ENCODE measurements around the gene ATP23. TPM values are rescaled to one million over a fixed set of nuclear protein-coding genes. Genes with fewer than 3 reads are reported as not detected.
A peak's percentile ranks its signal among the peaks of the same experiment; 100 is the strongest.

The ATP23 gene
- total RNA-seq, 1 experiment from 2014 or later = 10.3 TPM

DNA sequence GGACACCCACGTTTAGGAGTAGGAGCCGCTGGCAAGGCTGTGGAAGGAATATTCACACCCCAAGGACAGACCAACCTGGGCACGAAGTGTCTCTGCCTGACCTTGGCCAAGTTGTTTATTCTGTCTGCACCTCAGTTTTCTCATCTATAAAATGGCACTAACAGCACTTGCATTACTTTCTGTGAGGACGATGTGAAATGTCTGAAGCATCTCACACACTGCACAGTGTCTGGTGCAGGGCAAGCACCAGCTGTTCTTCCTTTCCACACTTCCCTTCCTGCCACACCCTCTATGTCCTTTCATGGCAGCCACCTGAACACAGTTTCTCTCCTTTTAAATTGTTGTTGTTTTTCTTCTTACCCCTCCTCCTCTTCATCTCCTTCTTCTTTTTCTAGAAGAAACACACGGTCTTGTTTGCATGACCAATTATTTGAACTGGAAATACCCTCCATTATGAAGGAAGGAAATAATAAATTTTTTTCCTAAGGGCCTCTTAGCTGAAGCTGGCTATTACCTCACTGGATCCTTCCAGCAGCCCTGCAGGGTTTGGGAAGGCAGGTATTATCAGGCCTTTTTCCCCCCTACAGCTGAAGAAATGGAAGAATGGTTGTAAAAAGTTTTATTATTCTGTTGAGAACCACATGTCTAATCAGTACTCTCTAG lies 42.9 kb upstream of the ATP23 start:
- no peak for DNase-seq (ENCODE audit: low read depth, low spot score)
- H3K27ac ChIP-seq (ENCODE audit: low read length) = peak overlapping the region; percentile 97
- H3K4me3 ChIP-seq (ENCODE audit: low read depth in 2 of 2, low read length in 2 of 2) = no peak overlapping the region
- intact Hi-C loops (cut with micrococcal nuclease; ENCODE audit: unreplicated experiment) (no loop called here), in situ Hi-C loops (cut with HindIII; ENCODE audit: low pct_unique_long_range_greater_than_20kb, low sequenced_read_pairs) (no loop called here)
- no peaks in the 10 kb centered on the region for H3K36me3 ChIP-seq (ENCODE audit: control insufficient read depth, insufficient read depth, low read length)
- no peak for TF ChIP-seq TCF7L2 (IDR thresholded peaks at IDR 0.05; ENCODE audit: low read depth, low read length)
- no peak for TF ChIP-seq POLR2AphosphoS5 (IDR thresholded peaks at IDR 0.05; ENCODE audit: low read depth, low read length)
- no peak for TF ChIP-seq SIN3A (IDR thresholded peaks at IDR 0.05; ENCODE audit: borderline replicate concordance, insufficient read depth, low read depth, low read length)
- TF ChIP-seq, protein P1, sequence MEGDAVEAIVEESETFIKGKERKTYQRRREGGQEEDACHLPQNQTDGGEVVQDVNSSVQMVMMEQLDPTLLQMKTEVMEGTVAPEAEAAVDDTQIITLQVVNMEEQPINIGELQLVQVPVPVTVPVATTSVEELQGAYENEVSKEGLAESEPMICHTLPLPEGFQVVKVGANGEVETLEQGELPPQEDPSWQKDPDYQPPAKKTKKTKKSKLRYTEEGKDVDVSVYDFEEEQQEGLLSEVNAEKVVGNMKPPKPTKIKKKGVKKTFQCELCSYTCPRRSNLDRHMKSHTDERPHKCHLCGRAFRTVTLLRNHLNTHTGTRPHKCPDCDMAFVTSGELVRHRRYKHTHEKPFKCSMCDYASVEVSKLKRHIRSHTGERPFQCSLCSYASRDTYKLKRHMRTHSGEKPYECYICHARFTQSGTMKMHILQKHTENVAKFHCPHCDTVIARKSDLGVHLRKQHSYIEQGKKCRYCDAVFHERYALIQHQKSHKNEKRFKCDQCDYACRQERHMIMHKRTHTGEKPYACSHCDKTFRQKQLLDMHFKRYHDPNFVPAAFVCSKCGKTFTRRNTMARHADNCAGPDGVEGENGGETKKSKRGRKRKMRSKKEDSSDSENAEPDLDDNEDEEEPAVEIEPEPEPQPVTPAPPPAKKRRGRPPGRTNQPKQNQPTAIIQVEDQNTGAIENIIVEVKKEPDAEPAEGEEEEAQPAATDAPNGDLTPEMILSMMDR (IDR thresholded peaks at IDR 0.05) = no peak
- TF ChIP-seq, protein P2, sequence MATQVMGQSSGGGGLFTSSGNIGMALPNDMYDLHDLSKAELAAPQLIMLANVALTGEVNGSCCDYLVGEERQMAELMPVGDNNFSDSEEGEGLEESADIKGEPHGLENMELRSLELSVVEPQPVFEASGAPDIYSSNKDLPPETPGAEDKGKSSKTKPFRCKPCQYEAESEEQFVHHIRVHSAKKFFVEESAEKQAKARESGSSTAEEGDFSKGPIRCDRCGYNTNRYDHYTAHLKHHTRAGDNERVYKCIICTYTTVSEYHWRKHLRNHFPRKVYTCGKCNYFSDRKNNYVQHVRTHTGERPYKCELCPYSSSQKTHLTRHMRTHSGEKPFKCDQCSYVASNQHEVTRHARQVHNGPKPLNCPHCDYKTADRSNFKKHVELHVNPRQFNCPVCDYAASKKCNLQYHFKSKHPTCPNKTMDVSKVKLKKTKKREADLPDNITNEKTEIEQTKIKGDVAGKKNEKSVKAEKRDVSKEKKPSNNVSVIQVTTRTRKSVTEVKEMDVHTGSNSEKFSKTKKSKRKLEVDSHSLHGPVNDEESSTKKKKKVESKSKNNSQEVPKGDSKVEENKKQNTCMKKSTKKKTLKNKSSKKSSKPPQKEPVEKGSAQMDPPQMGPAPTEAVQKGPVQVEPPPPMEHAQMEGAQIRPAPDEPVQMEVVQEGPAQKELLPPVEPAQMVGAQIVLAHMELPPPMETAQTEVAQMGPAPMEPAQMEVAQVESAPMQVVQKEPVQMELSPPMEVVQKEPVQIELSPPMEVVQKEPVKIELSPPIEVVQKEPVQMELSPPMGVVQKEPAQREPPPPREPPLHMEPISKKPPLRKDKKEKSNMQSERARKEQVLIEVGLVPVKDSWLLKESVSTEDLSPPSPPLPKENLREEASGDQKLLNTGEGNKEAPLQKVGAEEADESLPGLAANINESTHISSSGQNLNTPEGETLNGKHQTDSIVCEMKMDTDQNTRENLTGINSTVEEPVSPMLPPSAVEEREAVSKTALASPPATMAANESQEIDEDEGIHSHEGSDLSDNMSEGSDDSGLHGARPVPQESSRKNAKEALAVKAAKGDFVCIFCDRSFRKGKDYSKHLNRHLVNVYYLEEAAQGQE (IDR thresholded peaks at IDR 0.05; ENCODE audit: insufficient read depth in 1 of 2, low read depth in 2 of 2, low read length in 1 of 2) = no peak
- ChIA-PET POLR2A (interaction anchor here (0.6 kb wide), 2 partner anchors 33 to 108 kb away, joined by 4 to 5 read pairs; no protein-coding TSS in a partner anchor), CTCF (no interaction called here)
- H3K9me3 ChIP-seq (ENCODE audit: control insufficient read depth, insufficient read depth, low read depth, low read length) = no peaks in the 10 kb centered on the region
- no TSS peak for BruUV-seq (replicated peaks)
- H3K27me3 ChIP-seq (ENCODE audit: control insufficient read depth, insufficient read depth, low read length) = no peaks in the 10 kb centered on the region
- ATAC-seq = no peak
- H3K4me1 ChIP-seq (ENCODE audit: control insufficient read depth, insufficient read depth, low read length) = peaks cover 52% of the 10 kb centered on the region

DNA sequence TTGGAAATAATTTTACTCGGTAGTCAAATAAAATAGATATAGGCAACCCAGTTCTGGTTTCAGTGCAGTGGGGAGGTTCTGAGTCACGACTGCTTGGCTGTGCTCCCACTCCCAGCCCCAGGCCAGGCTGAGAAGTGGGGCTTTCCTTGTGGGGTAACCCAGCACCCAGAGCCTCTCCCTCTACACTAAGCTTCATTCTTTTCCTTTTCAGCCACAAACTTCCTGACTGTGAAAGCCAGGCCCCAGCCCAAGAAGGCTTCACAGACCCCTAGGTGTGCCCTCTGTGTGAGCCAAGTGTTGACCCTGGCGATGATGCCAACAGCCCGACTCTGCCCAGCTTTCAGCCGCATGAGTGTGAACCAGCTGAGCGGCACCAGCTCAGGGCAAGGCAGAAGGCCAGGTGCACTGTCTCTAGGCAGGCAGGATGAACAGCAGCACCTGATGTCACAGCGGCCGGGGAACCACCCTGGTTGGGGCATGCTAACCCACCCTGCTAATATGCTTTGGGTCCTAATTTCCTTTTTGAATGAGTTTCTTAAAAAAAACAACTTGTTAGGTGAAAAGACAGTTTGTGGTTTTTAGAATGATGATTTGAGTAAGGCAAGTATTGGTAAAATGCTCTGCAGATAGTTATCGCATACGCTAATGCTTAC lies 42.2 kb upstream of the ATP23 start:
- peak overlapping the region; percentile 97 for H3K27ac ChIP-seq (ENCODE audit: low read length)
- no peaks in the 10 kb centered on the region for H3K9me3 ChIP-seq (ENCODE audit: control insufficient read depth, insufficient read depth, low read depth, low read length)
- TF ChIP-seq TCF7L2 (IDR thresholded peaks at IDR 0.05; ENCODE audit: low read depth, low read length) = no peak
- no peak for TF ChIP-seq POLR2AphosphoS5 (IDR thresholded peaks at IDR 0.05; ENCODE audit: low read depth, low read length)
- no peak for TF ChIP-seq SIN3A (IDR thresholded peaks at IDR 0.05; ENCODE audit: borderline replicate concordance, insufficient read depth, low read depth, low read length)
- TF ChIP-seq, protein P1 (IDR thresholded peaks at IDR 0.05) = no peak
- TF ChIP-seq, protein P2 (IDR thresholded peaks at IDR 0.05; ENCODE audit: insufficient read depth in 1 of 2, low read depth in 2 of 2, low read length in 1 of 2) = no peak
- ChIA-PET CTCF (no interaction called here), POLR2A (interaction anchor here (0.6 kb wide), 2 partner anchors 34 to 109 kb away, joined by 4 to 5 read pairs; no protein-coding TSS in a partner anchor)
- H3K4me1 ChIP-seq (ENCODE audit: control insufficient read depth, insufficient read depth, low read length) = peaks cover 45% of the 10 kb centered on the region
- H3K27me3 ChIP-seq (ENCODE audit: control insufficient read depth, insufficient read depth, low read length) = no peaks in the 10 kb centered on the region
- no peaks in the 10 kb centered on the region for H3K36me3 ChIP-seq (ENCODE audit: control insufficient read depth, insufficient read depth, low read length)
- H3K4me3 ChIP-seq (ENCODE audit: low read depth in 2 of 2, low read length in 2 of 2) = peak overlapping the region in 1 of 2 experiments; percentile 23; a peak in 2 of 4 replicates
- BruUV-seq (replicated peaks) = no TSS peak
- intact Hi-C loops (cut with micrococcal nuclease; ENCODE audit: unreplicated experiment) = no loop called here
- DNase-seq (ENCODE audit: low read depth, low spot score) (no peak), ATAC-seq (peak; percentile 73)
- in situ Hi-C loops (cut with HindIII; ENCODE audit: low pct_unique_long_range_greater_than_20kb, low sequenced_read_pairs) = no loop called here
